Natural killer cell (primary cell): ENCODE results near the gene KLRF2. TPM values are rescaled to one million over a fixed set of nuclear protein-coding genes. Genes with fewer than 3 reads are reported as not detected.

Source experiments
- ATAC-seq, 3 donors: fragments of 150-1000 bp in 2 of 3; fragments of 200-7000 bp in 1 of 3; cut with Tn5 transposase; 1 replicate in 1 of 3; 2 replicates in 2 of 3; pipeline ENCODE4 v1.10.0; 2021; ENCODE audit warnings: mild to moderate bottlenecking in 2 of 3, moderate library complexity in 2 of 3
- DNase-seq, 2 donors: peaks; one replicate each; pipeline versions ENCODE4 v3.0.0 to v3.0.0-alpha.2; 2013 to 2021; ENCODE audit warnings: mixed read lengths in 1 of 2
- H3K27ac ChIP-seq: one replicate; pipeline ENCODE4 v1.5.1; 2013; ENCODE audit warnings: mild to moderate bottlenecking, low read length
- H3K27me3 ChIP-seq: one replicate; pipeline ENCODE4 v1.6.1; 2013; ENCODE audit warnings: low read length; ENCODE audit not compliant: control insufficient read depth, insufficient read depth
- H3K36me3 ChIP-seq: one replicate; pipeline ENCODE4 v1.6.1; 2013; ENCODE audit warnings: low read length; ENCODE audit not compliant: control insufficient read depth, insufficient read depth
- H3K4me1 ChIP-seq: one replicate; pipeline ENCODE4 v1.6.1; 2013; ENCODE audit warnings: low read length; ENCODE audit not compliant: control insufficient read depth, insufficient read depth
- H3K4me3 ChIP-seq: one replicate; pipeline ENCODE4 v1.5.1; 2013; ENCODE audit warnings: low read length
- H3K9me3 ChIP-seq: one replicate; pipeline ENCODE4 v1.6.1; 2013; ENCODE audit warnings: low read length; ENCODE audit not compliant: control insufficient read depth, insufficient read depth
- H3K27ac Mint-ChIP-seq, 2 donors: one replicate each; pipeline ENCODE4 v1.8.0; 2022; ENCODE audit warnings: mild to moderate bottlenecking in 2 of 2, mixed read lengths in 2 of 2, moderate library complexity in 1 of 2
- H3K27me3 Mint-ChIP-seq, 2 donors: one replicate each; pipeline ENCODE4 v1.8.0; 2022; ENCODE audit warnings: low read depth in 2 of 2, mixed read lengths in 2 of 2
- H3K36me3 Mint-ChIP-seq: one replicate; pipeline ENCODE4 v1.8.0; 2022; ENCODE audit warnings: mixed read lengths
- H3K4me1 Mint-ChIP-seq, 2 donors: one replicate each; pipeline ENCODE4 v1.8.0; 2022; ENCODE audit warnings: mixed read lengths in 2 of 2
- H3K4me3 Mint-ChIP-seq: one replicate; pipeline ENCODE4 v1.8.0; 2022; ENCODE audit warnings: mild to moderate bottlenecking, moderate library complexity, mixed read lengths
- H3K9me3 Mint-ChIP-seq, 2 donors: one replicate each; pipeline ENCODE4 v1.8.0; 2022; ENCODE audit warnings: mixed read lengths in 2 of 2
- CTCF ChIP-seq: fragments of 200-600 bp; IDR thresholded peaks from one replicate; pipeline ENCODE4 v1.8.0; 2022; ENCODE audit warnings: antibody characterized with exemption
- WGBS: methylation state at CpG from one replicate; pipeline ENCODE4 v1.1.7; 2013; ENCODE audit warnings: missing lambda C conversion rate; ENCODE audit not compliant: insufficient coverage; 5-methylcytosine and 5-hydroxymethylcytosine counted together
- intact Hi-C: fragments of 100-400 bp; cut with micrococcal nuclease; formaldehyde crosslinking; loops from one replicate; pipeline ENCODE4 v1.14.2; 2022
- total RNA-seq, 4 donors: library from RNA; stranded (reverse); fragments of 120-200 nt in 1 of 4; gene quantifications; one replicate each; pipeline versions ENCODE4 v1.2.3 to v1.2.4, GENCODE V29; 2013 to 2022

Gene KLRF2
- total RNA-seq, 3 donors from 2014 or later (not counting 1 experiment from before 2014, with no cell fraction given): not detected

DNA sequence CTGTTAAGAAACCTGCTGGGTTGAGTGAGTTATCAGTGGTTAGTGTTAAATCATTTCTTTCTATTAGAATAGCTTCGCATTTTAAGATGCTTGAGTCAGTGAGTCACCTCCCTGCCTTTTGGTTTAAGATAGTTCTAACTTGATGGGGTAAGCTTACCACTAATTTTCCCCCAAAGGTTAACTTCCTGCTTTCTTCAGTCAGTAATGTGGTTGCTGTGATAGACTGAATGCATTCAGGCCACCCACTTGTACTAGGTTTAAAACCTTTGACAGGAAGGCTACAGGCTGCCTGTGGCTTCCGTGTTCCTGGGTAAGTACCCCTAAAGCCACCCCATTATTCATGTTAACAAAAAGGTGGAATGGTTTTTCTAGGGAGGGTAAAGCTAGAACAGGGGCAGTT is 25.6 kb downstream of the KLRF2 start:
- WGBS: no CpG with 5 or more reads among the region's 2 CpGs
- Histone ChIP-seq H3K27ac (no peak overlapping the region), H3K27me3 (no peaks in the 10 kb centered on the region), H3K36me3 (no peaks in the 10 kb centered on the region), H3K4me3 (no peak overlapping the region), H3K4me1 (peaks cover 3% of the 10 kb centered on the region), H3K9me3 (peaks cover 30% of the 10 kb centered on the region)
- Mint-ChIP-seq H3K27ac (peak overlapping the region; percentile 60 to 80), H3K9me3 (peaks cover 5 to 21% of the 10 kb centered on the region in 2 donors), H3K36me3 (peaks cover 27% of the 10 kb centered on the region), H3K4me3 (peak overlapping the region; percentile 72), H3K4me1 (peaks cover 31 to 32% of the 10 kb centered on the region in 2 donors), H3K27me3 (no peaks in the 10 kb centered on the region)
- DNase-seq (peak in 1 of 2 donors; percentile 76), ATAC-seq (peak; percentile 90 to 99 (median 94))
- TF ChIP-seq CTCF: no peak
- intact Hi-C loops: loop anchor here (5.0 kb wide), 2 partner anchors 40 to 95 kb away; partner anchors contain the start of gene CLEC2B

GRCh38 chr12:9907769-9908168 is 26.5 kb downstream of the KLRF2 start:
- H3K4me1 ChIP-seq: peaks cover 9% of the 10 kb centered on the region
- ATAC-seq (no peak), DNase-seq (no peak)
- H3K27ac Mint-ChIP-seq: peak overlapping the region; percentile 60 to 80
- H3K4me3 Mint-ChIP-seq: no peak overlapping the region
- intact Hi-C loops: loop anchor here (5.0 kb wide), 2 partner anchors 40 to 95 kb away; partner anchors contain the start of gene CLEC2B
- TF ChIP-seq CTCF: no peak
- no peak overlapping the region for H3K4me3 ChIP-seq
- no peaks in the 10 kb centered on the region for H3K36me3 ChIP-seq
- WGBS: 98% methylated on average over 6 of the region's 7 CpGs
- peaks cover 5 to 19% of the 10 kb centered on the region in 2 donors for H3K9me3 Mint-ChIP-seq
- H3K27ac ChIP-seq: no peak overlapping the region
- H3K9me3 ChIP-seq: peaks cover 23% of the 10 kb centered on the region
- H3K27me3 ChIP-seq: no peaks in the 10 kb centered on the region
- H3K36me3 Mint-ChIP-seq: peaks cover 27% of the 10 kb centered on the region
- H3K4me1 Mint-ChIP-seq: peaks cover 35 to 36% of the 10 kb centered on the region in 2 donors
- no peaks in the 10 kb centered on the region for H3K27me3 Mint-ChIP-seq

DNA sequence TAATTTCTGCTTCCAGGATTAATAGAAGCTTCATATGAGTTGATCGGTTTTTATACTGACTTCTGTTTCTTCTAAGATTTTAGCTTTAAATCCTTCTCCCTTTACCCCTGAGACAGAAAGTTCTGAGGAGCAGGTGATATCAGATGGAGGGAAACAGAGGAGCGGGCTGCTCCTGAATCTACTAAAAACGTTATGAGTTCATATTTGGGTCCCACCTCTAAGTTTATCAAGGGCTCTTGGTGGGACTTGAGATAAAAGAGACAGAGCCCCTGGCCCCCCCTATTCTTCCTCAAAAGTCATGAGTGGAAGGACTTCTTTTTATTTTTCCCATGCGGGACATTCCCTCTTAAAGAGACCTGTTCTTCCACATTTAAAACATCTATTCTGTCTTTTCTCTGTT is 27.1 kb downstream of the KLRF2 start:
- Histone ChIP-seq H3K4me1 (peaks cover 9% of the 10 kb centered on the region), H3K9me3 (peaks cover 21% of the 10 kb centered on the region), H3K4me3 (no peak overlapping the region), H3K27me3 (no peaks in the 10 kb centered on the region), H3K36me3 (no peaks in the 10 kb centered on the region), H3K27ac (no peak overlapping the region)
- Mint-ChIP-seq H3K27me3 (no peaks in the 10 kb centered on the region), H3K9me3 (peaks cover 5 to 15% of the 10 kb centered on the region in 2 donors), H3K27ac (peak overlapping the region; percentile 60 to 80), H3K36me3 (peaks cover 21% of the 10 kb centered on the region), H3K4me1 (peaks cover 38 to 39% of the 10 kb centered on the region in 2 donors), H3K4me3 (no peak overlapping the region)
- intact Hi-C loops: loop anchor here (5.0 kb wide), 2 partner anchors 41 to 96 kb away; partner anchors contain the start of gene CLEC2B
- WGBS: 90% methylated on average over 2 of the region's 4 CpGs
- no peak for TF ChIP-seq CTCF
- DNase-seq (no peak), ATAC-seq (no peak)

DNA sequence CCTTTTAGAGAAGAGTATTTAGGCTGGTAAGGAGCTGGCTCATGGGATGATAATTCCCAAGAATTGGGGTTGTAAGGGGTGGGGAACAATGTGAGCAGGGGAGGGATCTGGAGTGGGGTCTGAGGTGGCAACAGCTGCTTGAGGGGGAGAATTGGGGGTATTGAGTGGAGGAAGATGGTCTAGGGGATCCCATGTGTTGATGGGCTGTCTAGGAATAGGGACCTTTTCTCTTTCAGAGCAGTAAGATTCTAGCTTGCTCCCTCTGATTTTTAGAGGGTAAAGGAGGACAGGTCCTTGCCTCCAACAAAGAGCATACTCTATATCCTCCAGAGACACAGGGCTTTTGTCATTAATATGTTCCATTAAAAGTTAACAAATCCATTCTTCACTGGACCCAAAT is 28.4 kb downstream of the KLRF2 start:
- Histone ChIP-seq H3K4me3 (no peak overlapping the region), H3K27me3 (no peaks in the 10 kb centered on the region), H3K27ac (no peak overlapping the region), H3K4me1 (peaks cover 9% of the 10 kb centered on the region), H3K9me3 (peaks cover 21% of the 10 kb centered on the region), H3K36me3 (no peaks in the 10 kb centered on the region)
- H3K9me3 Mint-ChIP-seq: peaks cover 5 to 15% of the 10 kb centered on the region in 2 donors
- no peak for ATAC-seq
- no peak overlapping the region for H3K27ac Mint-ChIP-seq
- no peak for TF ChIP-seq CTCF
- no peak for DNase-seq
- H3K4me1 Mint-ChIP-seq: peaks cover 38 to 39% of the 10 kb centered on the region in 2 donors
- intact Hi-C loops: loop anchor here (5.0 kb wide), 2 partner anchors 42 to 97 kb away; partner anchors contain the start of gene CLEC2B
- H3K27me3 Mint-ChIP-seq: no peaks in the 10 kb centered on the region
- H3K36me3 Mint-ChIP-seq: peaks cover 20% of the 10 kb centered on the region
- H3K4me3 Mint-ChIP-seq: no peak overlapping the region
